H1 (cell line): ENCODE measurements around the gene TRIM27. TPM values are rescaled to one million over a fixed set of nuclear protein-coding genes. Genes with fewer than 3 reads are reported as not detected.

Experiments used
- ASH2L ChIP-seq: fragments of 200-600, 300-600 bp; sonication (generic); IDR thresholded peaks from one replicate; pipeline ENCODE4 v1.7.1; 2017; ENCODE audit warnings: low read length
- BACH1 ChIP-seq: IDR thresholded peaks from 2 replicates; pipeline ENCODE4 v1.6.1; 2012; ENCODE audit warnings: low read length, improper control_type of control experiment
- CHD7 ChIP-seq: fragments of 300-600 bp; sonication (generic); IDR thresholded peaks from 2 replicates; pipeline ENCODE4 v1.7.1; 2012; ENCODE audit warnings: low read length, moderate library complexity, mild to moderate bottlenecking, inconsistent platforms; ENCODE audit not compliant: insufficient replicate concordance
- EGR1 ChIP-seq: IDR thresholded peaks from 2 replicates; pipeline ENCODE4 v1.6.1; 2011; ENCODE audit warnings: low read depth, low read length, borderline replicate concordance
- HDAC6 ChIP-seq: IDR thresholded peaks from one replicate; pipeline ENCODE4 v1.7.1; 2012; ENCODE audit warnings: low read depth, mild to moderate bottlenecking, inconsistent platforms, low read length, moderate library complexity
- JUND ChIP-seq: IDR thresholded peaks from 2 replicates; pipeline ENCODE4 v1.6.1; 2011; ENCODE audit warnings: mild to moderate bottlenecking, improper control_type of control experiment, low read length
- MAX ChIP-seq: IDR thresholded peaks from 2 replicates; pipeline ENCODE4 v1.6.1; 2012; ENCODE audit warnings: inconsistent platforms
- RBBP5 ChIP-seq: IDR thresholded peaks from 2 replicates; pipeline ENCODE4 v1.7.1; 2012; ENCODE audit warnings: low read depth, mild to moderate bottlenecking, inconsistent platforms, low read length, moderate library complexity, borderline replicate concordance
- RNF2 ChIP-seq: fragments of 200-900, 300-1000 bp; sonication (generic); IDR thresholded peaks from 2 replicates; pipeline ENCODE4 v1.7.1; 2016; ENCODE audit warnings: borderline replicate concordance, low read depth, mild to moderate bottlenecking, antibody characterized with exemption, low read length; ENCODE audit not compliant: poor library complexity, severe bottlenecking; ENCODE audit errors: missing control alignments
- SUZ12 ChIP-seq: fragments of 200-600 bp; sonication (generic); IDR thresholded peaks from 2 replicates; pipeline ENCODE4 v1.6.1; 2012; ENCODE audit warnings: mild to moderate bottlenecking, inconsistent platforms, low read length, moderate library complexity, mixed read lengths
- TBP ChIP-seq: IDR thresholded peaks from 2 replicates; pipeline ENCODE4 v1.6.1; 2011; ENCODE audit warnings: low read depth, low read length, improper control_type of control experiment
- polyA plus RNA-seq, 7 experiments: library from polyadenylated mRNA; depleted of rRNA in 3 of 7; stranded (reverse) in 5 of 7; unstranded in 2 of 7; fragments of >200 nt in 5 of 7; fragments of 200-250 nt in 2 of 7; gene quantifications; 1 replicate in 5 of 7; 2 replicates in 1 of 7; 4 replicates in 1 of 7; pipeline versions ENCODE4 v1.2.1 to v1.2.3, GENCODE V29; 2011 to 2013; ENCODE audit warnings: missing spikeins in 2 of 7, mixed read lengths in 2 of 7
- total RNA-seq: library from RNA; stranded (reverse); fragmentation: NEBNext Ultra II Directional; extraction: Animal tissue kit (Norgen Biotek cat#: 25700); gene quantifications from 2 replicates; pipeline ENCODE4 v1.2.1, GENCODE V29; 2021

TRIM27 gene
- total and polyA plus RNA-seq, 2 of the 8 experiments (the other 6 are each of a cell fraction or from before 2014, with no cell fraction given): 76.4 to 85.9 TPM

- TF ChIP-seq CHD7 (no peak), SUZ12 (no peak), JUND (no peak), ASH2L (no peak), RBBP5 (no peak), EGR1 (no peak), RNF2 (no peak), TBP (no peak), BACH1 (no peak), MAX (no peak), HDAC6 (no peak)
Observed at GRCh38 chr6:28875191-28875747, 48.5 kb downstream of the TRIM27 start (continued).
